ENCODE measurements around the gene TRIM44. TPM values are rescaled to one million over a fixed set of nuclear protein-coding genes. Genes with fewer than 3 reads are reported as not detected.

Gene TRIM44, protein sequence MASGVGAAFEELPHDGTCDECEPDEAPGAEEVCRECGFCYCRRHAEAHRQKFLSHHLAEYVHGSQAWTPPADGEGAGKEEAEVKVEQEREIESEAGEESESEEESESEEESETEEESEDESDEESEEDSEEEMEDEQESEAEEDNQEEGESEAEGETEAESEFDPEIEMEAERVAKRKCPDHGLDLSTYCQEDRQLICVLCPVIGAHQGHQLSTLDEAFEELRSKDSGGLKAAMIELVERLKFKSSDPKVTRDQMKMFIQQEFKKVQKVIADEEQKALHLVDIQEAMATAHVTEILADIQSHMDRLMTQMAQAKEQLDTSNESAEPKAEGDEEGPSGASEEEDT
- total RNA-seq, result 57.8 TPM
- long read RNA-seq, full-length matches to known transcripts, result 126 of 159 reads
- long read RNA-seq, partial matches to known transcripts, result 7 of 159 reads
- long read RNA-seq, other reads (novel, unspliced or antisense), result 26 of 159 reads

DNA sequence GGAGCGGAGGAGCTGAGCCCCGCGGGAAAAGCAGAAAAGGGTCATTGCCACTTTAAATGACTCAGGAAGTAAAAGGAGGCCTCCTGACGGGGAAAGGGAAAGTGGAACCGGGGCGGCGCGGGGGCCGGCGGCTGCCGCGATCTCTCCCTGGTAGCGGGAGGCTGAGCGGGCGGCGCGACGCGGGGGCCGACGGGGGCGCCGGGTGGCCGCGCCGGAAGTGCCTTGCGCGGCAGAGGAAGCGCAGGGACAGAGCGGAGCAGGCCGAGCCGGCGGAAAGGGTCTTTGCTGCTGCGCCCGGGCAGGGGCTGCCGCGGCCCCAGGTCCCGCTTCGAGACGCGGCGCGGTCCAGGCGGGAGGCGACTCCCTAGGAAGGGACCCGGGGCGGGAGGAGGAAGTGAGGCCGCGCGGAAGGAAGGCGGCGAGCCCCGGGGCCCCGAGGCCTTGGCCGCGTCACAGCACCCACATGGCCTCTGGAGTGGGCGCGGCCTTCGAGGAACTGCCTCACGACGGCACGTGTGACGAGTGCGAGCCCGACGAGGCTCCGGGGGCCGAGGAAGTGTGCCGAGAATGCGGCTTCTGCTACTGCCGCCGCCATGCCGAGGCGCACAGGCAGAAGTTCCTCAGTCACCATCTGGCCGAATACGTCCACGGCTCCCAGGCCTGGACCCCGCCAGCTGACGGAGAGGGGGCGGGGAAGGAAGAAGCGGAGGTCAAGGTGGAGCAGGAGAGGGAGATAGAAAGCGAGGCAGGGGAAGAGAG lies at the start of gene TRIM44:
Gene TRIM44 (plus strand): TSS at position 127 of the 759 bp plus-strand sequence. CDS start 337 bp downstream, at position 464.
- intact Hi-C loops (cut with DNase I), result loop anchor here (2.0 to 5.0 kb wide), 2 partner anchors 44 to 154 kb away; partner anchors contain the start of gene FJX1
- peak; percentile 91 for DNase-seq (ENCODE audit: low spot score)

DNA sequence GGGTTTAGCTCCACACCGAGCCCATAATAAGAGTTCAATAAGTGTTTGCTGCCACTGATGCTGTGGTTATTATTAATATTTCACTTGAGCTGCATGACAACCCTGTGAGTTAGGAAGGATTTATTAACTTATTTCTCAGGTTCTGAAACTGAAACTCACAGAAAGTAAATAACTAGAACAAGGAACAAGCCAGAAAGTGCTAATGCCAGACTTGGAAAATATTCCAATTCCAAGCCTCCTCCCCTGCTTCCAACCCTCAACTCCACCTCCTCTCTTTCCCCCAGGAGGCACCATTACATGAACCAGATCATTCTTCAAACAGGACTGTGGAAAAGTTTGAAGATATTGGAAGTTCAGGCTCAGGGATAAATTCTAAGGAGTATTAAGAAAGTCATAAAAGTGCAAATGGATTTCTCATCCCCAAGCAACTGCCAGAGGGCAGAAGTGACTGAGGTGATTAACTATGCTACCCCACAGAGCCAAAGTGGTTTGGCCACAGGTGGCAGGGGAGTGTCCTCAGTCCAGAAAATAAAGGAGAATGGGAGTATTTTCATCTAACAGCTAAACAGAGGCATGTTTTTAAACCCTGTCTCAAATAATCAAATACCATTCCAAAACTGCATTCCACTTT lies 47.5 kb upstream of the TRIM44 start:
- intact Hi-C loops (cut with DNase I), result loop anchor here (5.0 to 10.0 kb wide), 4 partner anchors 207 to 642 kb away; partner anchors contain the start of gene LDLRAD3

DNA sequence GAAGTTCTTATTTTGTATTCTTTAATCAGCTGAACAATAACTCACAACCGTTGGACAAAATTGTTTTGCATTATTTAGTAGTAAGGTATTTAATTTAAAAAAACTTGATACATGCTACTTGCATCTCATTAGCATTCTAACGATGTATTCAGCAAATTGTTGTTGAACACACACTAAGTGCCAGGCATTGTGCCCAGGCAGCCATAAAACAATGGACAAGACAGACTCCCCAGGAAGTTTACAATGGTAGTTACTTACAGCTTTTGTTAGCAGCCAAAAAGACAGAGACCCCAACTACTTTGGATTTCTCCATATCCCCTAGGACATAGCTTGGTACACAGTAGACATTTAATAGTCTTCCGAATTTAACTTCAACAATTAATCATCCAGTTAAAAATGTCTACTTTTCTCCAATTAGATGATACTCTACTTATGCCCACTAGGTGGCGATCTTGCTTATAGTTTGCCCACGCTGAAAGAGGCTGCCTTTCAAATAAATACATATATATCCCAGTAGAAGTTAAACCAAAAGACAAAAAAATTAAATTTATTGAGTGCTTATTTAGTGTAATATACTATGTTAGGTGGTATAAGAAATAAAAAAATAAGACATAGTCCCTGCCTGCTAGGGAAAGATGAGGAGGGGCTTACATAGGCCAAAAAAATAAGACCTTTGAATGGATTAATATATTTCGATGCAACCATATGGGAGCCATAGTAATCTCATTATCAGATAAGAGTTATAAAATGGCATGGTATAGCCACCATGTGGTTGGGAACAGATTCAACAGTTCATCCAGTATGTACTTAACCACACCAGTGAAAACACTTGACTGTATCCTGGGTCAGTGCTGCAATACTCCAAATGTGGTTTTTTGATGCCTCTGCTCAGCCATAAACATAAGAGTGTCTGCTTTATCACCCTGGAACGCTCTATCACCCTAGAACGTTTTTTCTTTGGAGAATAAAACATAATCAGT lies 46.4 kb upstream of the TRIM44 start:
- no peak for DNase-seq (ENCODE audit: low spot score)
- intact Hi-C loops (cut with DNase I), result loop anchor here (5.0 to 10.0 kb wide), 4 partner anchors 206 to 641 kb away; partner anchors contain the start of gene LDLRAD3

More for the DNA sequence above, 47.5 kb upstream of the TRIM44 start:
- DNase-seq (ENCODE audit: low spot score), result no peak

DNA sequence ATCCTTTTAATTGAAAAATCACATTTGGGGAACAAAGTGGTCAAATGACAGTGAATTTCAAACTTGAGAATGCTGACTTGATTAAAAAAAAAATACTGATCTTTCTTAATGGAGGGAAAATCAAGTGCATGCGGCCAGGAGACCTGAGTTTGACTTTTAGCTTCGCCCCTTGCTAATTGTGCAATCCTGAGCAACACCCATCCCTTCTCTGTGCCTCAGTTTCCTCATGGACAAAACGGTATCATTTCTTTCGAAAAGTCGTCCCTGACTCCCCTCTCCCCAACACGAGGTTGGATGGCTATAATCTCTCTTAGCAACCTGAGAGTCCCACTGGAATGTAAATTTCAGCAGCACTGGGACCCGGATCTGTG lies 45.3 kb upstream of the TRIM44 start:
- no peak for DNase-seq (ENCODE audit: low spot score)
- intact Hi-C loops (cut with DNase I), result loop anchor here (5.0 to 10.0 kb wide), 4 partner anchors 205 to 640 kb away; partner anchors contain the start of gene LDLRAD3

DNA sequence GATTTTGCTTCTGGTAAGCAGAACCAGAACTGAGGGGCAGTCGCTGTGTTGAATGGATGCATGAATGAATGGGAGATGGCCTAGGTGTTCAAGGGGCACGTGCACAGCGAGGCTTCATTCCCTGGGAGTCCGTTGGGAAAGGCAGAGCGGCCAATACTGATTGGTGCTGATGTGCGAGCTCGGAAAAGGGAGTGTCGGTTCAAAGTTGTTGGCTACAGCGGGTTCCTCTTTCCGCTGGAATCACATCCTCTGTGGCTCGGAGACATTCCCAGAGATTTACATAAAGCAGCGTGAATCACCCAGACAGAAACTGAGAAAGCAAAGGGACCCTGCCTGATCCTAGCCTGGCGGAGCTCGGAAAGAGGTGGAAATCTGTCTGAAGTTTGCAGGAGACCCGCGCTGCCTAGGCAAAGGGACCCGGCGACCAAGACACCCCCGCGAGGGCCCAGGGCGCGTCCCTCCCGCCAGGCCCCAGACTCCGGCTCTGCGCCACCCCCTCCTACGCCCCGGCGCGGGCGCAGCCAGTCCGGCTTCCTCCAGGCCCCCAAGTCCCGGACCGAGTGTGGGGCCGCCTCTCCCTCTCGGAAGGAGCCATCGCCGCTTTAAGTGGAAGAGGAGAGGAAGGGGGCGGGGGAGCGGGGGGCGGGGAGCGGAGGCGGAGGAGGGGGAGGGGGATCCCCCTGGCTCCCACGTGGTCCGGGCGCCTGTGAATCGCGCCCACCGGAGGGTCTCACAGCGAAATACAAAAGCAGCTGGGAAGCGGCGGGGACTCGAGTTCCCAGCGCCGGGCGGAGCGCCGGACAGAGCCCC lies 44.7 kb upstream of the TRIM44 start, which contains the start of gene FJX1:
Gene FJX1 (plus strand): TSS at position 774 of the 810 bp plus-strand sequence. CDS start 177 bp downstream, outside the sequence.
- intact Hi-C loops (cut with DNase I), result loop anchor here (2.0 to 10.0 kb wide), 6 partner anchors 45 to 639 kb away; partner anchors contain the start of genes LDLRAD3 and TRIM44
- DNase-seq (ENCODE audit: low spot score), result peak; percentile 83

DNA sequence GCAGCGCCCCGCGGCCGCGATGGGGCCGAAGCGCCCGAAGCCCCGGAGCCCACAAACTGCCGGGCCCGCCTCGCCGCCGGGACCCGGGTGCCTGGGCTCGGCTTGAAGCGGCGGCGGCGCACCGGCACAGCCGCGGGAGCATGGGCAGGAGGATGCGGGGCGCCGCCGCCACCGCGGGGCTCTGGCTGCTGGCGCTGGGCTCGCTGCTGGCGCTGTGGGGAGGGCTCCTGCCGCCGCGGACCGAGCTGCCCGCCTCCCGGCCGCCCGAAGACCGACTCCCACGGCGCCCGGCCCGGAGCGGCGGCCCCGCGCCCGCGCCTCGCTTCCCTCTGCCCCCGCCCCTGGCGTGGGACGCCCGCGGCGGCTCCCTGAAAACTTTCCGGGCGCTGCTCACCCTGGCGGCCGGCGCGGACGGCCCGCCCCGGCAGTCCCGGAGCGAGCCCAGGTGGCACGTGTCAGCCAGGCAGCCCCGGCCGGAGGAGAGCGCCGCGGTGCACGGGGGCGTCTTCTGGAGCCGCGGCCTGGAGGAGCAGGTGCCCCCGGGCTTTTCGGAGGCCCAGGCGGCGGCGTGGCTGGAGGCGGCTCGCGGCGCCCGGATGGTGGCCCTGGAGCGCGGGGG lies 44.0 kb upstream of the TRIM44 start:
- intact Hi-C loops (cut with DNase I), result loop anchor here (2.0 to 10.0 kb wide), 6 partner anchors 44 to 639 kb away; partner anchors contain the start of genes LDLRAD3 and TRIM44
- DNase-seq (ENCODE audit: low spot score), result no peak

DNA sequence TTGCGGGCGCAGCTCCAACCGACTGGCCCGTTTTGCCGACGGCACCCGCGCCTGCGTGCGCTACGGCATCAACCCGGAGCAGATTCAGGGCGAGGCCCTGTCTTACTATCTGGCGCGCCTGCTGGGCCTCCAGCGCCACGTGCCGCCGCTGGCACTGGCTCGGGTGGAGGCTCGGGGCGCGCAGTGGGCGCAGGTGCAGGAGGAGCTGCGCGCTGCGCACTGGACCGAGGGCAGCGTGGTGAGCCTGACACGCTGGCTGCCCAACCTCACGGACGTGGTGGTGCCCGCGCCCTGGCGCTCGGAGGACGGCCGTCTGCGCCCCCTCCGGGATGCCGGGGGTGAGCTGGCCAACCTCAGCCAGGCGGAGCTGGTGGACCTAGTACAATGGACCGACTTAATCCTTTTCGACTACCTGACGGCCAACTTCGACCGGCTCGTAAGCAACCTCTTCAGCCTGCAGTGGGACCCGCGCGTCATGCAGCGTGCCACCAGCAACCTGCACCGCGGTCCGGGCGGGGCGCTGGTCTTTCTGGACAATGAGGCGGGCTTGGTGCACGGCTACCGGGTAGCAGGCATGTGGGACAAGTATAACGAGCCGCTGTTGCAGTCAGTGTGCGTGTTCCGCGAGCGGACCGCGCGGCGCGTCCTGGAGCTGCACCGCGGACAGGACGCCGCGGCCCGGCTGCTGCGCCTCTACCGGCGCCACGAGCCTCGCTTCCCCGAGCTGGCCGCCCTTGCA lies 43.3 kb upstream of the TRIM44 start:
- DNase-seq (ENCODE audit: low spot score), result no peak
- intact Hi-C loops (cut with DNase I), result loop anchor here (2.0 to 10.0 kb wide), 6 partner anchors 44 to 638 kb away; partner anchors contain the start of genes LDLRAD3 and TRIM44

DNA sequence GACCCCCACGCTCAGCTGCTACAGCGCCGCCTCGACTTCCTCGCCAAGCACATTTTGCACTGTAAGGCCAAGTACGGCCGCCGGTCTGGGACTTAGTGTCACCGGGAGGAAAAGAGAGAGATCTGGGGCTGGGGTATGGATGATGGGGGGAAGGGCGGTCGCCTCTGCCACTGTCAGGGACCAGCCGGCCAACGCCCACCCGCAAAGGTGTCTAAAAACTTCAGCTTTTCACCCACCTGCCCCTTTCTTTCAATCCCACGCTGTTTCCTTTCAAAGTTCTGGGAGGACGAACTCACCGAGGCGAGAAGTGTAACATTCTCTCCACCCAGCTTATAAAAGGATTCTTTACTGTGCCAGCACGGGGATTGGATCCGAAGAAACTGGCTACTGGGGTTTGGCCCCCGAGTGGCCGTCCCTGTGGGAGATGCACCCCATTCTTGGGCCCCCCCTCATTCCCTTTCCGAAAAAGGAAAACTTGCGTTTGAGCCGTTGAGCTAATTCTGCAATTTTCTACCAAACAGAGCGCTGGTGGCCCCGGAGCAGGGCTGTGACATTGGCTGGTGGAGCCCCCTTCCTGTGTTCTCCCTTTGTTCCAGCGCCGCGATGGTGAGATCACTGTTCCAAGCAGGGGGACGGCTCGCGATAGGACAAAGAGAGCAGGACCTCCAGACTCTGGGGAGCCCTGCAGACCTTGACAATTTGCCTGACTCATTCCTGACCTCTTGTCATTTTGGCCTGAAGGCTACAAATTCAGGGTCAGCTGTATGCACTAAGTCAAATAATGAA lies 42.5 kb upstream of the TRIM44 start:
- no peak for DNase-seq (ENCODE audit: low spot score)
- intact Hi-C loops (cut with DNase I), result loop anchor here (2.0 to 10.0 kb wide), 6 partner anchors 43 to 637 kb away; partner anchors contain the start of genes LDLRAD3 and TRIM44

DNA sequence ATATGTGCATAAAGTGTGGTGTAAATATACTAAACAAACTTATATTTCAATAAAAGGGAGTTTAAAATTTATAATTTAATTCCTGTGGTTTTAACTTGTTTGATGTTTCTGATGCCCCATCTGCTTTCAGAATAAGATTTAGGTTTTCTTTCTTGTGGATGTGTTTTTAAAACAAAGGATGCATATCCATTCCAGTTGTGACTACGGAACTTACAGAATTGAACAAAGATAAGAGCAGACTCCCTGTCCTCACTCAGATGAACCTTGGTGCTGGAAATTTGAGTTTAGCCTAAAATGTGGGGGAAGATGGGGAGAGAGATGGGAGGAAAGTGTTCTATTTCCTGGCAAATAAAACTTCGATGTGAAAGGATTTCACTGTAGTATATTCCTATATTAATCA lies 41.8 kb upstream of the TRIM44 start:
- DNase-seq (ENCODE audit: low spot score), result no peak
- intact Hi-C loops (cut with DNase I), result no loop called here

DNA sequence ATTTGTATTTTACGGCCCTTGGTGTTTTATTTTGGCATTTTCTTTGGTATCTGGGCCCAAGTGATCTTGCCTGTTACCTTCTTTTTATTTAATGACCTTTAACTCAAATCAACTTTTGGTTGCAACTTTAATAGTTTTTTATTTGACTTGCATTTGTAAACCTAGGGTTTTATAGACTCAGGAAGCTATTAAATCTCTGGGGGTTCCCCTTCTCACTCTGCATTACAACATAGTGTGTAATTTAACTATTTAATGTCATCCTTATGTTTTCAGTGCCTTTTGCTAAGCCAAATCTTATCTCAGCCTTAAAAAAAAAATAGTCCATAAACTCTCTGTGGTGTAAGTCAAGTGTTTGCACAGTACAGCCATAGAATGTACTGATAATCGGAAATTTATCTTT lies 41.0 kb upstream of the TRIM44 start:
- no peak for DNase-seq (ENCODE audit: low spot score)
- intact Hi-C loops (cut with DNase I), result no loop called here

DNA sequence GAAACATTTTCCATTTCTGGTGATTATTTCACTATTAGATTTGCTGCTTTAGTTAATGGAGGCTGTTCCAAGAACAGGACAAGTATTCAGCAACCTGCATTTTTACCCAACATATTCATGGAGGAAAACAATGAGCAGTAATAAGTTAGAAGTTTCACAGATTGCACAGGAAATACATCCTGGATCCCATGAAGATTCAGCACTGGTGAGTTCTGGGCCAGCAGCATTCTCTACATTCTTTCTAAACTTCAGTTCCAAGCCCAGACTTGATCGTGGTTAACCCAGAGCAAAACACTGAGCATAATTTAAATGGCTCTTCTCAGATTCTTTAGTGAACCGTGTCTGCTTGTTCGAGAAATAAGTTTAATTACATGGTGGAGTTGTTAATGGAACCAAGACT lies 40.5 kb upstream of the TRIM44 start:
- intact Hi-C loops (cut with DNase I), result no loop called here
- DNase-seq (ENCODE audit: low spot score), result no peak

DNA sequence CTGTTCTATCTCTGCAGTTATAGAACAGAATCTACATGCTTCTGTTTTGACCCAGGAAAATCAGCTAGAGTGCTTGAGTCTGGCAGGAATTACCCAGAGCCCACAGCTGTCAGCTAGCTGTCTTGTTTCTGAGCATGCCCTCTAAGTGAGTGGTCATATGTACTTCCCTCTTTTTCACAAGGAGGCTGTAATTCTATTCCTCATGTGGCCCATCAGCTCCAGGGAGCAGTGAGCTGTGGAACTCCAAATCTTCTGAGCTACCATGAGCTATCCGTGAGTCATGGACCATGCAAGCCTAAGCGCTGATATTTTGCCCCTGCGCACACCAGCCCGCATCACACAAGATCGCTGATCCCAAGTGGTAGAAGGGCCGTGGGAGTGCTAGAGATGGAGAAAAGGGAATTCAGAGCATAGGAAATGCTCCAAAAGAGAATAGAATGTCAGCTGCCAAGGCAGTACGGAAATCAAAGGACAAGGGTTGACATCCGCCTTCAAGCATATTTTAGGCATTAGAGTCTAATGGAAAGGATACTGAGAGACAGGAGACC lies 38.9 kb upstream of the TRIM44 start:
- DNase-seq (ENCODE audit: low spot score), result no peak

DNA sequence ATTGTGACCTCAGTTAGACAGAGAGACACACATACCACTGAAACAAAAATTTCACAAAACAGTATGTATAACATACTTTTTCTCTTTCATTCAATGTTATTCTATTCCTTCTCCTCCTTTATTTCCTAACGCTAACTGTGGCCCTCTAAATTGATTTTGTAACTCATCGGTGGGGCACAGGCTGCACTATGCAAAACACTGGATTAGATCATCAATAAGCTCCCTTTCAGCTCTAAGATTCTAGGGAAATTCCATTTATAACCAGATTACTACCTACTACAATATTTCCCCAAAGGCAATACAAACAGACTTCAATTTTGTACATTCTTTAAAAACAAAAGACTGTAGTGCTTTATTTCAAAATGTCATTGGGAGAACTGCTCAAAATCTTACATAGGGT lies 38.3 kb upstream of the TRIM44 start:
- intact Hi-C loops (cut with DNase I), result no loop called here
- DNase-seq (ENCODE audit: low spot score), result no peak

More for the DNA sequence above, 38.9 kb upstream of the TRIM44 start:
- intact Hi-C loops (cut with DNase I), result no loop called here

DNA sequence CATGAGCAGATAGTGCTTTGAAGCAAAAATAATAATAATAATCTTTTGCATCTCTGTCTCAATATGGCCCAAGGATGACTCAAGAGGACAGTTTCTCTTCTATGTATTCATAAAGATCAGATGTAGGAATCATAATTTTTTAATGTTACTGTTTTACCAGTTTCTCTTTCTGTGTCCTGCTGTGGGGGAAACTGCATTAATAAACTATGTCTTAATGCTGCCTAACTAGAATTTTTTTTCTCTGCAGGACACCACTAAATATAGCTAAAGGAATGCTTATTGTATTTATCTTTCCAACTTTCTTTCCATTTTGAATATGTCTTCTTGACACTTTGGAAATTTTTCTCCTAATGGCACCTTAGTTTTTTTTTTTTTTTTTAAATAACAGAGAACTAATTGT lies 37.8 kb upstream of the TRIM44 start:
- intact Hi-C loops (cut with DNase I), result no loop called here
- DNase-seq (ENCODE audit: low spot score), result no peak

DNA sequence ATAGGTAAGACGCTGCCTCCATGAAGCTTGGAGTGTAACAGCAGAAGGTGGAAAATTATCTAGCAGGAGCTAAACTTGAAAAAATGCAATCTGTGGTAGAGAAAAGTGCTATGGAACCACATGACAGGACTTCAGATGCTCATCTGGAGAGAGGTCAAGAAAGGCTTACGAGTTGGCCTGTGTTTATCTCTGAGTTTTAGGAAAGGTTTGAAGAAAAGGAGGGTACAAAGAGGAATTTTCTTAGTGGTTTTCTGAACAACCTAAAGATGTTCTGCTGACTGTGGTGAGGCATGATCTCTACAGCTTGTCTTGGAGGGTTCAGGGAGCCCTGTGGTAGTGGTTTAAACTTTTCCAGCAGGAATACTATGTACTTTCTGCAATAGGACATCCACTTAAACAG lies 36.1 kb upstream of the TRIM44 start:
- intact Hi-C loops (cut with DNase I), result no loop called here
- no peak for DNase-seq (ENCODE audit: low spot score)

Measured in cardiac septum (tissue), 1 donor.